Liver (tissue), 9 donors: ENCODE results near the gene DHX35. TPM values are rescaled to one million over a fixed set of nuclear protein-coding genes. Genes with fewer than 3 reads are reported as not detected.

Experiments used
- DNase-seq: peaks from one replicate; pipeline ENCODE4 v3.0.0-alpha.2; 2017; ENCODE audit warnings: low spot score
- H3K27ac ChIP-seq, 2 donors: one replicate each; pipeline ENCODE4 v1.7.0; 2013; ENCODE audit warnings: inconsistent platforms in 2 of 2, low read length in 2 of 2, control low read depth in 1 of 2, low read depth in 1 of 2, mild to moderate bottlenecking in 1 of 2
- H3K27me3 ChIP-seq, 4 donors: one replicate each; pipeline versions ENCODE4 v1.6.1 to v1.7.0; 2013; ENCODE audit warnings: low read length in 3 of 4, inconsistent platforms in 1 of 4, mild to moderate bottlenecking in 1 of 4, moderate library complexity in 1 of 4; ENCODE audit not compliant: control insufficient read depth in 4 of 4, insufficient read depth in 4 of 4
- H3K36me3 ChIP-seq, 4 donors: one replicate each; pipeline versions ENCODE4 v1.6.1 to v1.7.0; 2013; ENCODE audit warnings: low read length in 3 of 4, mild to moderate bottlenecking in 3 of 4, low read depth in 1 of 4, moderate library complexity in 1 of 4; ENCODE audit not compliant: control insufficient read depth in 4 of 4, insufficient read depth in 3 of 4
- H3K4me1 ChIP-seq, 4 donors: one replicate each; pipeline versions ENCODE4 v1.6.1 to v1.7.0; 2013; ENCODE audit warnings: low read length in 3 of 4, mild to moderate bottlenecking in 3 of 4, moderate library complexity in 1 of 4; ENCODE audit not compliant: control insufficient read depth in 4 of 4, insufficient read depth in 4 of 4
- H3K4me3 ChIP-seq, 3 donors: one replicate each; pipeline versions ENCODE4 v1.6.1 to v1.7.0; 2013; ENCODE audit warnings: low read length in 3 of 3, control low read depth in 1 of 3, low read depth in 1 of 3, mild to moderate bottlenecking in 1 of 3
- H3K9ac ChIP-seq, 2 donors: one replicate each; pipeline ENCODE4 v1.7.0; 2013; ENCODE audit warnings: low read length in 2 of 2, mild to moderate bottlenecking in 2 of 2, moderate library complexity in 2 of 2, control low read depth in 1 of 2, low read depth in 1 of 2
- H3K9me3 ChIP-seq, 4 donors: one replicate each; pipeline versions ENCODE4 v1.6.1 to v1.7.0; 2013; ENCODE audit warnings: low read length in 3 of 4; ENCODE audit not compliant: control insufficient read depth in 4 of 4
- ATF3 ChIP-seq: IDR thresholded peaks from 2 replicates; pipeline ENCODE4 v1.6.1; 2016; ENCODE audit warnings: antibody characterized with exemption
- EGR1 ChIP-seq, 2 donors: IDR thresholded peaks; 2 replicates each; pipeline ENCODE4 v1.6.1; 2016 to 2018; ENCODE audit warnings: antibody characterized with exemption in 2 of 2, low read depth in 2 of 2
- FOXA1 ChIP-seq: IDR thresholded peaks from 2 replicates; pipeline ENCODE4 v1.6.1; 2016; ENCODE audit warnings: antibody characterized with exemption
- FOXA2 ChIP-seq: IDR thresholded peaks from 2 replicates; pipeline ENCODE4 v1.6.1; 2016; ENCODE audit warnings: antibody characterized with exemption
- GABPA ChIP-seq, 2 donors: IDR thresholded peaks in 1 of 2; conservative IDR thresholded peaks in 1 of 2; 2 replicates each; pipeline ENCODE4 v1.6.1; 2016; ENCODE audit warnings: antibody characterized with exemption in 2 of 2, mild to moderate bottlenecking in 1 of 2, moderate library complexity in 1 of 2
- HNF4A ChIP-seq, 2 donors: conservative IDR thresholded peaks; 2 replicates each; pipeline ENCODE4 v1.6.1; 2016; ENCODE audit warnings: antibody characterized with exemption in 2 of 2, mild to moderate bottlenecking in 2 of 2
- HNF4G ChIP-seq: IDR thresholded peaks from 2 replicates; pipeline ENCODE4 v1.6.1; 2016; ENCODE audit warnings: antibody characterized with exemption
- JUND ChIP-seq, 2 donors: IDR thresholded peaks; 2 replicates each; pipeline ENCODE4 v1.6.1; 2016; ENCODE audit warnings: antibody characterized with exemption in 2 of 2
- MAX ChIP-seq: IDR thresholded peaks from 2 replicates; pipeline ENCODE4 v1.6.1; 2016; ENCODE audit warnings: antibody characterized with exemption
- NR2F2 ChIP-seq: IDR thresholded peaks from 2 replicates; pipeline ENCODE4 v1.6.1; 2016; ENCODE audit warnings: antibody characterized with exemption
- RAD21 ChIP-seq, 2 donors: IDR thresholded peaks; 2 replicates each; pipeline ENCODE4 v1.6.1; 2016; ENCODE audit warnings: antibody characterized with exemption in 2 of 2, mild to moderate bottlenecking in 2 of 2
- RXRA ChIP-seq, 2 donors: IDR thresholded peaks; 2 replicates each; pipeline ENCODE4 v1.6.1; 2017 to 2018; ENCODE audit warnings: antibody characterized with exemption in 2 of 2, mild to moderate bottlenecking in 1 of 2
- SP1 ChIP-seq: IDR thresholded peaks from 2 replicates; pipeline ENCODE4 v1.6.1; 2018; ENCODE audit warnings: antibody characterized with exemption, mild to moderate bottlenecking
- TAF1 ChIP-seq: conservative IDR thresholded peaks from 2 replicates; pipeline ENCODE4 v1.6.1; 2016; ENCODE audit warnings: antibody characterized with exemption, mild to moderate bottlenecking
- YY1 ChIP-seq: IDR thresholded peaks from 2 replicates; pipeline ENCODE4 v1.6.1; 2016; ENCODE audit warnings: antibody characterized with exemption, mild to moderate bottlenecking
- WGBS: extraction: QIAGEN DNeasy Blood & Tissue Kit; methylation state at CpG from one replicate; pipeline ENCODE4 v1.1.7; 2013; 5-methylcytosine and 5-hydroxymethylcytosine counted together
- polyA plus RNA-seq, 2 donors: library from polyadenylated mRNA; stranded (reverse) in 1 of 2; unstranded in 1 of 2; fragments of 200-250 nt in 1 of 2; fragments of >200 nt in 1 of 2; fragmentation: Nextera tagmentation in 1 of 2; extraction: Ambion mirVana in 1 of 2; gene quantifications; one replicate each; pipeline versions ENCODE4 v1.2.1 to v1.2.3, GENCODE V29; 2013 to 2015
- total RNA-seq, 2 donors: library from RNA; depleted of rRNA; stranded (reverse); fragments of >200 nt; gene quantifications; one replicate each; pipeline ENCODE4 v1.2.3, GENCODE V29; 2014
- TF ChIP-seq, protein P1 (sequence below): IDR thresholded peaks from 2 replicates; pipeline ENCODE4 v1.6.1; 2016; ENCODE audit warnings: antibody characterized with exemption
- TF ChIP-seq, protein P2 (sequence below): fragments of 150-350 bp; IDR thresholded peaks from 2 replicates; pipeline ENCODE4 v1.5.1; 2017; ENCODE audit warnings: improper control_type of control experiment, low read depth, low read length; ENCODE audit not compliant: missing input control
- TF ChIP-seq, protein P3 (sequence below): IDR thresholded peaks from 2 replicates; pipeline ENCODE4 v1.6.1; 2016; ENCODE audit warnings: antibody characterized with exemption, mild to moderate bottlenecking
- donor health status: healthy.
- donor health status: healthy.
- donor health status: healthy.
- donor health status: healthy.
- donor health status: healthy.

The DHX35 gene
- total and polyA plus RNA-seq, 4 donors = 2.7 to 10.6 (median 4.8) TPM

- TF ChIP-seq EGR1 (IDR thresholded peaks at IDR 0.05; ENCODE audit: low read depth in 2 of 2) = no peak
- TF ChIP-seq, protein P1, sequence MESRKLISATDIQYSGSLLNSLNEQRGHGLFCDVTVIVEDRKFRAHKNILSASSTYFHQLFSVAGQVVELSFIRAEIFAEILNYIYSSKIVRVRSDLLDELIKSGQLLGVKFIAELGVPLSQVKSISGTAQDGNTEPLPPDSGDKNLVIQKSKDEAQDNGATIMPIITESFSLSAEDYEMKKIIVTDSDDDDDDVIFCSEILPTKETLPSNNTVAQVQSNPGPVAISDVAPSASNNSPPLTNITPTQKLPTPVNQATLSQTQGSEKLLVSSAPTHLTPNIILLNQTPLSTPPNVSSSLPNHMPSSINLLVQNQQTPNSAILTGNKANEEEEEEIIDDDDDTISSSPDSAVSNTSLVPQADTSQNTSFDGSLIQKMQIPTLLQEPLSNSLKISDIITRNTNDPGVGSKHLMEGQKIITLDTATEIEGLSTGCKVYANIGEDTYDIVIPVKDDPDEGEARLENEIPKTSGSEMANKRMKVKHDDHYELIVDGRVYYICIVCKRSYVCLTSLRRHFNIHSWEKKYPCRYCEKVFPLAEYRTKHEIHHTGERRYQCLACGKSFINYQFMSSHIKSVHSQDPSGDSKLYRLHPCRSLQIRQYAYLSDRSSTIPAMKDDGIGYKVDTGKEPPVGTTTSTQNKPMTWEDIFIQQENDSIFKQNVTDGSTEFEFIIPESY = no peak
- no peak for TF ChIP-seq RAD21 (IDR thresholded peaks at IDR 0.05)
- TF ChIP-seq GABPA (IDR thresholded peaks at IDR 0.05 in 1 of 2, conservative IDR thresholded peaks at IDR 0.05 in 1 of 2) = no peak
- no peak for TF ChIP-seq MAX
- no peak for TF ChIP-seq YY1
- no peak for TF ChIP-seq JUND (IDR thresholded peaks at IDR 0.05)
- TF ChIP-seq NR2F2 = no peak
- TF ChIP-seq SP1 = no peak
- no peak for TF ChIP-seq RXRA (IDR thresholded peaks at IDR 0.05)
- no peak for TF ChIP-seq ATF3
- TF ChIP-seq HNF4G = no peak
- no peak for TF ChIP-seq HNF4A (conservative IDR thresholded peaks at IDR 0.05)
- TF ChIP-seq, protein P2, sequence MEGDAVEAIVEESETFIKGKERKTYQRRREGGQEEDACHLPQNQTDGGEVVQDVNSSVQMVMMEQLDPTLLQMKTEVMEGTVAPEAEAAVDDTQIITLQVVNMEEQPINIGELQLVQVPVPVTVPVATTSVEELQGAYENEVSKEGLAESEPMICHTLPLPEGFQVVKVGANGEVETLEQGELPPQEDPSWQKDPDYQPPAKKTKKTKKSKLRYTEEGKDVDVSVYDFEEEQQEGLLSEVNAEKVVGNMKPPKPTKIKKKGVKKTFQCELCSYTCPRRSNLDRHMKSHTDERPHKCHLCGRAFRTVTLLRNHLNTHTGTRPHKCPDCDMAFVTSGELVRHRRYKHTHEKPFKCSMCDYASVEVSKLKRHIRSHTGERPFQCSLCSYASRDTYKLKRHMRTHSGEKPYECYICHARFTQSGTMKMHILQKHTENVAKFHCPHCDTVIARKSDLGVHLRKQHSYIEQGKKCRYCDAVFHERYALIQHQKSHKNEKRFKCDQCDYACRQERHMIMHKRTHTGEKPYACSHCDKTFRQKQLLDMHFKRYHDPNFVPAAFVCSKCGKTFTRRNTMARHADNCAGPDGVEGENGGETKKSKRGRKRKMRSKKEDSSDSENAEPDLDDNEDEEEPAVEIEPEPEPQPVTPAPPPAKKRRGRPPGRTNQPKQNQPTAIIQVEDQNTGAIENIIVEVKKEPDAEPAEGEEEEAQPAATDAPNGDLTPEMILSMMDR = no peak
- no peak for TF ChIP-seq TAF1
- no peak for TF ChIP-seq FOXA2
- TF ChIP-seq FOXA1 = no peak
- Histone ChIP-seq H3K9ac (no peak overlapping the region), H3K27ac (no peak overlapping the region), H3K9me3 (no peaks in the 10 kb centered on the region), H3K4me1 (peaks cover 2 to 17% (median 9%) of the 10 kb centered on the region in 4 donors), H3K27me3 (no peaks in the 10 kb centered on the region), H3K4me3 (no peak overlapping the region), H3K36me3 (no peaks in the 10 kb centered on the region)
- WGBS = 93% methylated on average over 2 of the region's 2 CpGs
- no peak for DNase-seq
Measured at GRCh38 chr20:38924718-38925117, 37.4 kb upstream of the DHX35 start.

DNA sequence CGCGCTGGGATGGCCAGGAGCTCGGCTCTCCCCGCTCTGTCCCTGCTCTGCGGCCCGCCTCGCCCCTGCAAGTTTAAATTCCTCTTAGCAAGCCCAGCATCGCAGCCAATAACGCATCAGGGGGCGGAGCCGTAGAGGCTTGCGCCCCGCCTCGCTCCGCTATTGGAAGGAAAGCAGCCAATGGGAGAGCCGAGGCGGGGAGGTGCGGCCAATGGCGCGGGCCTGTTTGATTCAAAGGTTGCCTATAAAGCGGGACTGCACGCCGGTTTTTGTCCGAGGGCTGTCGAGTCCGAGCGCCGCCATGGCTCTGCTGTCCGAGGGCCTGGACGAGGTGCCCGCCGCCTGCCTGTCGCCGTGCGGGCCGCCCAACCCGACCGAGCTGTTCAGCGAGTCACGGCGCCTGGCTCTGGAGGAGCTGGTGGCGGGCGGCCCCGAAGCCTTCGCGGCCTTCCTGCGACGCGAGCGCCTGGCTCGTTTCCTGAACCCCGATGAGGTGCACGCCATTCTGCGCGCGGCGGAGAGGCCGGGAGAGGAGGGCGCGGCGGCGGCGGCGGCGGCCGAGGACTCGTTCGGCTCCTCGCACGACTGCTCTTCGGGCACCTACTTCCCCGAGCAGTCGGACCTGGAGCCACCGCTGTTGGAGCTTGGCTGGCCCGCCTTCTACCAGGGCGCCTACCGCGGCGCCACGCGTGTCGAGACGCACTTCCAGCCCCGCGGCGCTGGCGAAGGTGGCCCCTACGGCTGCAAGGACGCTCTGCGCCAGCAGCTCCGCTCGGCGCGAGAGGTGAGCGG is 35.8 kb upstream of the DHX35 start, which contains the start of gene FAM83D:
Gene FAM83D, plus strand, starts transcription at position 276 of the 792 bp plus-strand sequence. Its CDS starts 26 bp downstream, at position 302.
- under 1% methylated on average over 95 of the region's 95 CpGs for WGBS
- H3K9ac ChIP-seq = no peak within 1 kb of the TSS
- DNase-seq = peak; percentile 97
- no peaks in the 10 kb centered on the region for H3K36me3 ChIP-seq
- H3K27ac ChIP-seq = no peak within 1 kb of the TSS
- H3K9me3 ChIP-seq = no peaks in the 10 kb centered on the region
- peaks cover 2 to 17% (median 9%) of the 10 kb centered on the region in 4 donors for H3K4me1 ChIP-seq
- H3K27me3 ChIP-seq = no peaks in the 10 kb centered on the region
- peak within 1 kb of the TSS; percentile 49 to 60 (median 51) for H3K4me3 ChIP-seq
- peak; percentile 91 for TF ChIP-seq YY1
- TF ChIP-seq FOXA1 = no peak
- no peak for TF ChIP-seq NR2F2
- no peak for TF ChIP-seq FOXA2
- TF ChIP-seq JUND (IDR thresholded peaks at IDR 0.05) = no peak
- TF ChIP-seq SP1 = peak; percentile 95
- peak; percentile 36 to 57 for TF ChIP-seq HNF4A (conservative IDR thresholded peaks at IDR 0.05)
- TF ChIP-seq RAD21 (IDR thresholded peaks at IDR 0.05) = peak; percentile 93 to 95
- no peak for TF ChIP-seq TAF1
- TF ChIP-seq EGR1 (IDR thresholded peaks at IDR 0.05; ENCODE audit: low read depth in 2 of 2) = no peak
- TF ChIP-seq ATF3 = no peak
- TF ChIP-seq, protein P3, sequence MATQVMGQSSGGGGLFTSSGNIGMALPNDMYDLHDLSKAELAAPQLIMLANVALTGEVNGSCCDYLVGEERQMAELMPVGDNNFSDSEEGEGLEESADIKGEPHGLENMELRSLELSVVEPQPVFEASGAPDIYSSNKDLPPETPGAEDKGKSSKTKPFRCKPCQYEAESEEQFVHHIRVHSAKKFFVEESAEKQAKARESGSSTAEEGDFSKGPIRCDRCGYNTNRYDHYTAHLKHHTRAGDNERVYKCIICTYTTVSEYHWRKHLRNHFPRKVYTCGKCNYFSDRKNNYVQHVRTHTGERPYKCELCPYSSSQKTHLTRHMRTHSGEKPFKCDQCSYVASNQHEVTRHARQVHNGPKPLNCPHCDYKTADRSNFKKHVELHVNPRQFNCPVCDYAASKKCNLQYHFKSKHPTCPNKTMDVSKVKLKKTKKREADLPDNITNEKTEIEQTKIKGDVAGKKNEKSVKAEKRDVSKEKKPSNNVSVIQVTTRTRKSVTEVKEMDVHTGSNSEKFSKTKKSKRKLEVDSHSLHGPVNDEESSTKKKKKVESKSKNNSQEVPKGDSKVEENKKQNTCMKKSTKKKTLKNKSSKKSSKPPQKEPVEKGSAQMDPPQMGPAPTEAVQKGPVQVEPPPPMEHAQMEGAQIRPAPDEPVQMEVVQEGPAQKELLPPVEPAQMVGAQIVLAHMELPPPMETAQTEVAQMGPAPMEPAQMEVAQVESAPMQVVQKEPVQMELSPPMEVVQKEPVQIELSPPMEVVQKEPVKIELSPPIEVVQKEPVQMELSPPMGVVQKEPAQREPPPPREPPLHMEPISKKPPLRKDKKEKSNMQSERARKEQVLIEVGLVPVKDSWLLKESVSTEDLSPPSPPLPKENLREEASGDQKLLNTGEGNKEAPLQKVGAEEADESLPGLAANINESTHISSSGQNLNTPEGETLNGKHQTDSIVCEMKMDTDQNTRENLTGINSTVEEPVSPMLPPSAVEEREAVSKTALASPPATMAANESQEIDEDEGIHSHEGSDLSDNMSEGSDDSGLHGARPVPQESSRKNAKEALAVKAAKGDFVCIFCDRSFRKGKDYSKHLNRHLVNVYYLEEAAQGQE = peak; percentile 63
- TF ChIP-seq HNF4G = peak; percentile 14
- TF ChIP-seq, protein P2 = no peak
- TF ChIP-seq GABPA (IDR thresholded peaks at IDR 0.05 in 1 of 2, conservative IDR thresholded peaks at IDR 0.05 in 1 of 2) = no peak
- peak; percentile 40 for TF ChIP-seq MAX
- peak in 1 of 2 donors; percentile 14 for TF ChIP-seq RXRA (IDR thresholded peaks at IDR 0.05)
